Measurements from ENCODE around the gene SAMD7.
A peak's percentile ranks its signal among the peaks of the same experiment; 100 is the strongest.

The SAMD7 gene

GRCh38 chr3:169966428-169966950 is 55.1 kb downstream of the SAMD7 start, which contains the start of gene SEC62:
SEC62 (plus strand) TSS chr3:169966807; CDS start chr3:169966823, 16 bp downstream.
- peak; percentile 94 for DNase-seq (ENCODE audit: low spot score)

GRCh38 chr3:169966951-169967915 is 55.9 kb downstream of the SAMD7 start:
- peak; percentile 46 for DNase-seq (ENCODE audit: low spot score)

GRCh38 chr3:169968224-169968885 is 57.0 kb downstream of the SAMD7 start:
- DNase-seq (ENCODE audit: low spot score): no peak

- DNase-seq (ENCODE audit: low spot score): no peak
These were observed 58.1 kb downstream of the SAMD7 start for GRCh38 chr3:169969174-169970095.

- no peak for DNase-seq (ENCODE audit: low spot score)
These were observed 59.5 kb downstream of the SAMD7 start for GRCh38 chr3:169970847-169971246.

- no peak for DNase-seq (ENCODE audit: low spot score)
These were observed 60.1 kb downstream of the SAMD7 start for GRCh38 chr3:169971522-169971921.

- no peak for DNase-seq (ENCODE audit: low spot score)
These were observed 68.7 kb downstream of the SAMD7 start for GRCh38 chr3:169980055-169980454.

GRCh38 chr3:169984292-169984691 is 72.9 kb downstream of the SAMD7 start:
- no peak for DNase-seq (ENCODE audit: low spot score)

Data from CD4-positive, alpha-beta T cell treated with Interleukin-2 at 100 ng/mL for 4 hours (primary cell).